Upper lobe of left lung (tissue), 4 donors: ENCODE data around the gene MPRIP.

ENCODE experiments used
- CTCF ChIP-seq, 6 experiments: fragments of 450-650 bp in 4 of 6; fragments of 200-600 bp in 2 of 6; sonication (generic) in 2 of 6; IDR thresholded peaks; one replicate each; pipeline ENCODE4 v1.5.1; 2016 to 2019; ENCODE audit warnings: antibody characterized with exemption in 6 of 6
- EP300 ChIP-seq, 4 donors: sonication (generic); formaldehyde crosslinking; IDR thresholded peaks; one replicate each; pipeline ENCODE4 v1.5.1; 2017; ENCODE audit warnings: antibody characterized with exemption in 4 of 4, control low read depth in 2 of 4

GRCh38 chr17:17229416-17230384, 187.4 kb downstream of the MPRIP start:
- TF ChIP-seq EP300 (IDR thresholded peaks at IDR 0.05) (no peak), CTCF (IDR thresholded peaks at IDR 0.05) (no peak)
